HG03159 (cell line): ENCODE data around the gene SLC9A2.

Experiments
- ATAC-seq: cut with Tn5 transposase; IDR thresholded peaks from one replicate; pipeline ENCODE4 v1.9.1; 2021; ENCODE audit warnings: mild to moderate bottlenecking, moderate library complexity; ENCODE audit not compliant: unreplicated experiment

SLC9A2 gene

GRCh38 chr2:102618452-102619413 lies 620 bp upstream of the SLC9A2 start:
- ATAC-seq: no peak

DNA sequence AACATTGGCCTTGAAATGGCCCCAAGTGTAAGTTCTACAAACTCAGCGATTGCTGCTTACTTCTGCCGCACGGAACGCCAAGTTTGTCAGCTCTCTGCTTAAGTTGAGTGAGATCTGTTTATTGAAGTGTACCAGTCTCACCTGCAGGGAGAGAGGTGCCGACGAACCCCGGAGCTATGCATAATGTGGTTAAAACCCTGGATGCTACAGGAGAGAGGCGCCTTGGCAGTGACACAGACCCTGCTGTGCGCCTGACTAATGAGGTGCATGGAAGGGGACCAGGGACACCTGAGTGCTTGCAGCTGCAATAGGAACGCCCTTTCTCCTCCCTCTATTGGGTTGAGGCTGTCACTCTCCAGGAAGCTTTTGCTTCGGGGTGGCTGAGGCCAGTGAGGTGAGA lies 979 bp downstream of the SLC9A2 start:
- no peak for ATAC-seq

DNA sequence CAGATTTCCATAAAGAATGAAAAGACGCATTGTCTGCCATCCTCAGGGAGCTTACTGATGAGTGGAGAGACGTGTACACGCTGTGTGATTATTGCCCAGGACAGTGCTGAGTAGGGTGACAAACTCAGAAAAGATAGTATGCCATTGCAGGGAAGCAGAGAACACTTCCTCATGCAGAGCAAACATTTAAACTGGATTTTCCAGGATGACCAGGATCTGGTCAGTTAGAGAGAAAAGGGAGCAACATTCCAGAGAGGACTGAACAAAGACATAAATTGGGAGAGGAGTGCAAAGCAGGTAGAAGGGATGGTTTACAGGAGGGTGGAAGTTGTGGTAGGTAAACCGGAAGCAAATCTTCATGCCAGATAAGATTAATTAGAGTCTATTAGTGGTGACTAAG lies 2.3 kb downstream of the SLC9A2 start:
- no peak for ATAC-seq

GRCh38 chr2:102622646-102623045 lies 3.3 kb downstream of the SLC9A2 start:
- ATAC-seq: no peak

DNA sequence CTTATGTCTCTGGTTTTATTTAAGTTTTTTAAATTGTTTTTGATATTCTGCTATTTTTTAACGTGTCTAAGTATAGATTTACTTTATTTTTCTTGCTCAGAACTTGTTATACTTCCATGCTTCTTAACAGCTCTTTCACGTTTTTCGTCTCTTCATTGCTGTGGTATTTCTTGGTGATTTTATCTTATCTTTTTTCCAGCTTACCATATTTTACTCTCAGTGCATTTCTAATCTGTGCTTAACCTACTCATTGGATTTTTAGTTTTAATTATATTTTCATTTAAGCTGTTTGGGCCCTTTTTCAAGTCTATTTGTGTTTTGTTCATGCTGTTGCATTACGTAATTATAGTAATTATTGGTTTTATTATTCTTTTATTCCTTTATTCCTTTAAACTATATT lies 11.1 kb downstream of the SLC9A2 start:
- no peak for ATAC-seq

DNA sequence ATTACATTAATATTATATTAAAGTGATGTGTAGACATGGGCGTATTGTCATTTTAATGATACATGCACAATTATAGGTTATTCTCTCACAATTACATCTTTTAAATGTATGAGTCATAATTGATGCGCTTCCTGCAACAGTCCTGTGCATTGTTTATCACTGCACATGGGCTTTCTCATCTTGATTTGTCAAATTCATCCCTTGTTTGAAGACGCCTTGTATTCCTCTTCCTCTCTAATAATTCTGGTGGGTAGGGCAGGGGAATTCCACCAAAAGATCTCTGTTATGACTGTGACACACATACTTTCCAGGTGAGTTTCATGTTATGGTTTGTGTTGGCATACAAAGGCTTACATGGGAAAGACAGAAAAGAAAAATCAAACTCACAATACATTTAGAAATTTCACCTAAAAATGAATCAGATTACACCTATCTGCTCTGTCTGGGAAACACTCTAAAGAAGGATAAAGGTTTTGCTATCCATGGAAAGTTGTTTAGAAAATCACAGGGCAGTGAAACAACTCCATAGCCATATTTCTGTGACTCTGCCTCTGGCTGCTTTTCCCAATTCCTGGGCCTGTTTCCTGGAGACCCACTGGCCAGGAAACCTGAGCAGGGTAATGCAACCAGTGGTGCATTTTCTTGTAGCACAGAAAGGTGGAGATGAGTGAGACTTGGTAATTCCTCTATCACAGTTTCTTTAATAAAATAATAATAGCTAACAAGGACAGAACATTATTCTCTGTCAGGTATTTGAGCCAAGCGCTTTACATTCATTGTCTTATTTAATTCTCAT lies 13.2 kb downstream of the SLC9A2 start:
- no peak for ATAC-seq

GRCh38 chr2:102634831-102635241 lies 15.5 kb downstream of the SLC9A2 start:
- no peak for ATAC-seq

GRCh38 chr2:102635317-102635716 lies 16.0 kb downstream of the SLC9A2 start:
- no peak for ATAC-seq

GRCh38 chr2:102636283-102636907 lies 17.0 kb downstream of the SLC9A2 start:
- no peak for ATAC-seq

GRCh38 chr2:102637358-102637757 lies 18.0 kb downstream of the SLC9A2 start:
- ATAC-seq: no peak

DNA sequence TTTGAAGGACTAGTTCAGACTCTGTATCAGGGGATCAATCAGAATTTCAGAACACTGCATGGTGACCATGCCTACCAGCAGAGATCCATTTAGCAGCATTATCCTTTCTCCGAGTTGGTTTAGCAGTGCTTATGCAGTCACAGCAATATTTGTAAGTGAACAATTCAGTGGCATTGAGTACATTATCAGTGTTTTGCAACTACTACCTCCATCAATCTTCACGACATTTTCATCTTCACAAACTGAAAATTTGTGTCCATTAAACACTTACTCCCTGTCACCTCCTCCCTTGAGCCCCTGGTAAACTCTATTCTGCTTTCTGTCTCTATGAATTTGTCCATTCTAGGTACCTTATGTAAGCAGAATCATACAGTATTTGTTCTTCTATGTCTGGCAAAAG lies 20.1 kb downstream of the SLC9A2 start:
- no peak for ATAC-seq

DNA sequence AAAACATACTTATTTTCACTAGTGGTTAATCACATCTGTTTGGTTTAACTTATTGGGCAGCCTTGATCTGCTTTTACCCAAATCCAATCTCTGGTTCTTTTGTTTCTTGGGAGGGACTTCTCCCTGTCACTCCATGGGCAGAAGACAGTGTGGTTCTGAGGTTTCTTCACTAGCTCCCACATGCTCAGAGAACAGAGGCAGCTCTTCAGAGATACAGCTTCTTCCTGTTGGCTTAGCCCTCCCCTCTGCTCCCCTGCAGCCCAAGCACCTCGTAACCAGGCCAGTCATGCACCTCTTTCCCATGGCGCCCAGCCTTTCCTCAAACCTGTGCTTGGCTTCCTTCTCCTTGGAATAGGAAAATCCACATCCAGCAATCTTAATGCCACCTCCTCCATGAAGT lies 32.8 kb downstream of the SLC9A2 start:
- no peak for ATAC-seq

DNA sequence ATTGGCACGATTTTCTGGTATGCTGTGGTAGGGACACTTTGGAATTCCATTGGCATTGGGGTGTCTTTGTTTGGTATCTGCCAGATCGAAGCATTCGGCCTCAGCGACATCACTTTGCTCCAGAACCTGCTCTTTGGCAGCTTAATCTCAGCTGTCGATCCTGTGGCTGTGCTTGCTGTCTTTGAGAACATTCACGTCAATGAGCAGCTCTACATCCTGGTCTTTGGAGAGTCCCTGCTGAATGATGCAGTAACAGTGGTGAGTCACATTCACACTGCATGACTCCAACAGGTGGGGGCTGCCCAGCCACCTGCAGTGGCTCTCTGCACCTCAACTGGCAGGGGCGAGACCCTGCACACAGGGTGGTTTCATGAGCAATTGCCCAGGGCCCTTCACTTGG lies 38.4 kb downstream of the SLC9A2 start:
- peak; percentile 55 for ATAC-seq

DNA sequence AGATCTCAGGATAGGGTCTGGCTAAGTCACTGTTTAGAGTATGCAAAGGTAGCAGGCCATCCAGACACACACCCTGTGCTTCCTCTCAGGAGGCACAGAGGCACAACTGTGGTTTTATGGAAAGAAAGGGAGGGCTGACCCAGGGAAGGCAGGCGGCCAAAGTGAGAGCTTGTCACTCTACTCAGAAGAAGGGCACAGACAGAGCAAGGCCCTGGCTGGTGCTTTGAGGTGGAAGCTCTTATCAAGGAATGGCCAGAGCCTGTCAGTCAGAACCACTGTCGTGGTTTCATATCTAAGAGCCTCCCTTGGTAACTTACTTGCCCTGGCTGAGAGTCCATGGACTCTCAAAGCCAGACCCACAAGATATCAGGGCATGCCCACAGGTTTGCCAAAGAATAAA lies 40.7 kb downstream of the SLC9A2 start:
- no peak for ATAC-seq

DNA sequence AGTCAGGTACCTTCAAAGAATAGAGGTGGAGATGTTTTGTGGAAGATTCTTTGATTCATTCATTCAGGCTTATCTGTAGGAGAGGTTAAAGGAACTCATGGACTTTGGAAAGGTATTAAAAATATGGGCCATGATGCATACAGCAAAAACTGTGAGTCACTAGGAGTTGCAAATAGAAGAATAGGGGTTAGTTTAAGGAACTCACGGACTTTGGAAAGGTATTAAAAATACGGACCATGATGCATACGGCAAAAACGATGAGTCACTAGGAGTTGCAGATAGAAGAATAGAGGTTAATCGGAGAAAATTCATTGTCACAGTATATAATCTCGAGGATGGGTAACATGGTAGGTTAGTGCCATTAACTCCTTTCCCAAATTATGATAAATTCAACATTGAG lies 41.2 kb downstream of the SLC9A2 start:
- no peak for ATAC-seq

DNA sequence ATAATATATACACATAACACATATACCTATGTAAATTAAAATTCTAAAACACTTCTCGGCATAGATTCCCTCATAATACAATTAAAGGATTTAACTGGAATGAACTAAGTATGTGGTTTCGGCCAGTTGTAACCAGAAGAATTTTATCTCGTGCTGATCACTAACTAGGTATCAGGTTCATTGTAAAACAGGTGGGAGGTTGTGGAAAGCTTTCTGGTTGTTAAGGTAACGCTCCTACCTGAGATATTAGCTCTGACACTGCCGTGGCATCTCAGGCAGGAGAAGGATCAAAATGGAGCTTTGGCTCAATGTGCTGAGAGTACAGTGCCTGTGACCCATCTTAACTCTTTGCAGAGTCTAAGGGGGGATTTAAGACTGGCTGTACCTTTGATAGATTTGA lies 42.5 kb downstream of the SLC9A2 start:
- ATAC-seq: no peak

- ATAC-seq: no peak
Measured at GRCh38 chr2:102662833-102663232, 43.5 kb downstream of the SLC9A2 start.

DNA sequence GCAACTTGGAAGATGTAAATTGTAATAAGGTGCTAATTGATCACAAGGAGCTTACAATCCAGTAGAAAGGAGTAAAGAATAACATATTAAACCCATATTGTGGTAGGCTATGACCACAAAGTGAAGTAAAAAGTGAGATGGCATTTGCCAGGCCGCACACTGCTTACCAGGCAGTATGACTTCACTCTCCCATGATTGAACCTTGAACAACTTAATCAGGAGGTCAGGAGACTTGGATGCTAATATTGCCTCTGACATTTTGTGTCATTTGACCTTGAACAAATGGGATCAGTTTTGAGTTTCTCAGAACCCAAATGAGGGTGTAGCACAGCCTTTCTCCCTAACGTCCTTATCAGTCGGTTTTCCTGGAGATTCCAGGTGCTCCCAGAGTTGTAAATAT lies 44.0 kb downstream of the SLC9A2 start:
- no peak for ATAC-seq

DNA sequence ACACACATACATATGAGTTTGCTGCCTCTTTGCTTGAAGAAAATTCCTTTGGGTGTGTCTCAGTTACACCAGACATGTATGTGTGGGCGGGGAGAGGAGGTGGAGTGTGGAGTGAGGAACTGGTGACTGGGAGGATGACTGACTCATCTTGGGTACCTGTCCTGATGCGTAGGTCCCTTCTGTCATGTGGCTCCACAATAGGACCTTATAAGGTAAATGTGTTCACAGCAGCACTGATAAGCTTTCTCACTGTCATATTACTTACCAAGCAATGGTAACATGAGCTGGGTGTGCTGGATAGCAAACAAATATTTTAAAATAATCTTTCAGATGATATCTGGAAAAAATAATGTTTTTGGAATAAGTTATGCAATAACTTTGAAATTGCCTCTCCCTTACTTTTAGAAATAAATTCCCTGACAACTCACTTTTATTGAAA lies 45.1 kb downstream of the SLC9A2 start:
- peak; percentile 65 for ATAC-seq

DNA sequence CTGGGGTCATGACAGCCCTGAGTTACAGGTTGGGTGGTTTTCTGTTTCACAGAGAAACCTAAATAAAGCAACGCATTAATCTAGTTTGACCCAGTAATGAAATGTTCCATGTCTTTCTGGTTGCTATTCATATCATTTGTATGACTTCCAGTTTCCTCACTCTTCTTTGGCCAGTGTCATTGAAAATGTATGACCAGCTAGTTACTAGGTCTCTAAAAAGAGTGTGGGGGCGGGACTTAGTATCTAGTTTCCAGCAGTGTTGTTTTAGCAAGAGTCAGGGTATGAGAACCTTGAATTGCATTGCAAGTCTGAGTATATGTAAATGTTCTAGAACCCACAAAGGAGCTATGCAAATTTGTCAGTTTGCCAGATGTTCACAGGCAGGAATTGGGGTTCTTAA lies 47.7 kb downstream of the SLC9A2 start:
- no peak for ATAC-seq

DNA sequence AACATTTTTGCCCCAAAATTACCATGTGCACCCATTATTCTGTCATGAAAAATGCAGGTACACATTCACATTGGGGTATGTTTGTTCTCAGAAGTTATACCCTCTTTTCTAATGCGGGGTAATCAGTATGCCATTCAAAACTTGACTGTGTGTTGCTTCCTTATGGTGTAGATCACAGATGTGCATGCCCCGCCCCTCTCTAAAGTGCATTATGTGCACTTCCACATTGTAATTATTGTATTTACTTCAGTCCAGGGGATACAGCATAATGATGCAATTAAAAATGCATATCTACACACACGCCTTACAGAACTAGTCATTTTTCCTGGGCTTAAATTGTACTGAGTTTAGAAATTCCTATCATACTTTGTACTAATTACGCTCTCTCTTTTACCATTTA lies 48.8 kb downstream of the SLC9A2 start:
- no peak for ATAC-seq
